Glomerular visceral epithelial cell (primary cell): ENCODE data around the gene BCAS3.

ENCODE experiments used
- DNase-seq: peaks from one replicate; pipeline ENCODE4 v3.0.0-alpha.2; 2016; ENCODE audit errors: extremely low spot score

Gene BCAS3

GRCh38 chr17:61064087-61064951, 386.7 kb downstream of the BCAS3 start:
- peak; percentile 4 for DNase-seq

- DNase-seq = peak; percentile 11
Measured at GRCh38 chr17:61065263-61065773, 387.7 kb downstream of the BCAS3 start.

GRCh38 chr17:61066062-61066461, 388.4 kb downstream of the BCAS3 start:
- no peak for DNase-seq

GRCh38 chr17:61070649-61071048, 393.0 kb downstream of the BCAS3 start:
- no peak for DNase-seq

- DNase-seq = peak; percentile 9
Measured at GRCh38 chr17:61072648-61073047, 395.0 kb downstream of the BCAS3 start.

- DNase-seq = no peak
Measured at GRCh38 chr17:61073131-61073530, 395.5 kb downstream of the BCAS3 start.

- no peak for DNase-seq
Measured at GRCh38 chr17:61073799-61074513, 396.3 kb downstream of the BCAS3 start.

- no peak for DNase-seq
Measured at GRCh38 chr17:61075988-61076387, 398.3 kb downstream of the BCAS3 start.

- DNase-seq = no peak
Measured at GRCh38 chr17:61076621-61077031, 399.0 kb downstream of the BCAS3 start.

GRCh38 chr17:61081959-61082358, 404.3 kb downstream of the BCAS3 start:
- no peak for DNase-seq

- DNase-seq = no peak
Measured at GRCh38 chr17:61084260-61084659, 406.6 kb downstream of the BCAS3 start.

- DNase-seq = no peak
Measured at GRCh38 chr17:61087024-61087423, 409.4 kb downstream of the BCAS3 start.

GRCh38 chr17:61088556-61088955, 410.9 kb downstream of the BCAS3 start:
- DNase-seq = no peak

- no peak for DNase-seq
Measured at GRCh38 chr17:61091096-61091495, 413.4 kb downstream of the BCAS3 start.

GRCh38 chr17:61097781-61098180, 420.1 kb downstream of the BCAS3 start:
- DNase-seq = no peak

GRCh38 chr17:61106354-61106753, 428.7 kb downstream of the BCAS3 start:
- no peak for DNase-seq

GRCh38 chr17:61116577-61116976, 438.9 kb downstream of the BCAS3 start:
- DNase-seq = no peak

GRCh38 chr17:61117983-61118382, 440.3 kb downstream of the BCAS3 start:
- no peak for DNase-seq

- DNase-seq = no peak
Measured at GRCh38 chr17:61118871-61119270, 441.2 kb downstream of the BCAS3 start.

GRCh38 chr17:61122326-61122913, 444.8 kb downstream of the BCAS3 start:
- DNase-seq = no peak

- DNase-seq = no peak
Measured at GRCh38 chr17:61124562-61124961, 446.9 kb downstream of the BCAS3 start.

GRCh38 chr17:61126473-61127249, 449.0 kb downstream of the BCAS3 start:
- DNase-seq = no peak
